ENCODE results near the gene KRTAP3-2. TPM values are rescaled to one million over a fixed set of nuclear protein-coding genes. Genes with fewer than 3 reads are reported as not detected.

KRTAP3-2 gene
- total RNA-seq, 1 experiment from 2014 or later = not detected

- TF ChIP-seq, protein P1, sequence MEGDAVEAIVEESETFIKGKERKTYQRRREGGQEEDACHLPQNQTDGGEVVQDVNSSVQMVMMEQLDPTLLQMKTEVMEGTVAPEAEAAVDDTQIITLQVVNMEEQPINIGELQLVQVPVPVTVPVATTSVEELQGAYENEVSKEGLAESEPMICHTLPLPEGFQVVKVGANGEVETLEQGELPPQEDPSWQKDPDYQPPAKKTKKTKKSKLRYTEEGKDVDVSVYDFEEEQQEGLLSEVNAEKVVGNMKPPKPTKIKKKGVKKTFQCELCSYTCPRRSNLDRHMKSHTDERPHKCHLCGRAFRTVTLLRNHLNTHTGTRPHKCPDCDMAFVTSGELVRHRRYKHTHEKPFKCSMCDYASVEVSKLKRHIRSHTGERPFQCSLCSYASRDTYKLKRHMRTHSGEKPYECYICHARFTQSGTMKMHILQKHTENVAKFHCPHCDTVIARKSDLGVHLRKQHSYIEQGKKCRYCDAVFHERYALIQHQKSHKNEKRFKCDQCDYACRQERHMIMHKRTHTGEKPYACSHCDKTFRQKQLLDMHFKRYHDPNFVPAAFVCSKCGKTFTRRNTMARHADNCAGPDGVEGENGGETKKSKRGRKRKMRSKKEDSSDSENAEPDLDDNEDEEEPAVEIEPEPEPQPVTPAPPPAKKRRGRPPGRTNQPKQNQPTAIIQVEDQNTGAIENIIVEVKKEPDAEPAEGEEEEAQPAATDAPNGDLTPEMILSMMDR (conservative IDR thresholded peaks at IDR 0.05) = no peak
- Histone ChIP-seq H3K79me2 (ENCODE audit: insufficient read depth, low read length) (no peaks in the 10 kb centered on the region), H2AK5ac (ENCODE audit: insufficient read length, low read length) (no peak overlapping the region), H3K9me3 (ENCODE audit: control insufficient read depth, low read depth, low read length) (no peaks in the 10 kb centered on the region), H2BK12ac (ENCODE audit: insufficient read length, low read depth, low read length) (no peak overlapping the region), H4K91ac (ENCODE audit: insufficient read length, low read depth, low read length) (no peak overlapping the region), H2BK120ac (ENCODE audit: low read depth, low read length, poor library complexity, severe bottlenecking) (no peak overlapping the region), H3K14ac (ENCODE audit: insufficient read depth, low read length) (no peak overlapping the region), H3K23me2 (ENCODE audit: insufficient read length, low read depth, low read length, poor library complexity, severe bottlenecking) (no peaks in the 10 kb centered on the region), H3K4ac (ENCODE audit: low read depth, low read length) (no peak overlapping the region), H3K4me2 (ENCODE audit: insufficient read depth, insufficient read length, low read length) (no peak overlapping the region), H3K9ac (ENCODE audit: extremely low read depth, insufficient read length, low read length) (no peak overlapping the region), H3K18ac (ENCODE audit: insufficient read length, low read depth, low read length) (no peak overlapping the region), H3K4me1 (ENCODE audit: insufficient read depth, low read length) (no peaks in the 10 kb centered on the region; the same call in 1 of the 2 replicates), H3K79me1 (ENCODE audit: insufficient read depth, low read depth, low read length, poor library complexity, severe bottlenecking) (no peaks in the 10 kb centered on the region), H4K5ac (ENCODE audit: insufficient read length, low read depth, low read length) (no peak overlapping the region), H3K23ac (ENCODE audit: insufficient read length, low read depth, low read length) (no peak overlapping the region), H4K20me1 (ENCODE audit: control insufficient read depth, insufficient read depth, insufficient read length) (no peaks in the 10 kb centered on the region), H2BK20ac (ENCODE audit: low read depth, low read length, poor library complexity, severe bottlenecking) (no peak overlapping the region), H2BK15ac (ENCODE audit: low read depth, low read length) (no peak overlapping the region), H2BK5ac (ENCODE audit: insufficient read length, low read length) (no peak overlapping the region), H2AFZ (ENCODE audit: low read length) (no peak overlapping the region), H3K27me3 (ENCODE audit: insufficient read depth, low read length) (no peaks in the 10 kb centered on the region), H3K56ac (ENCODE audit: insufficient read length, low read depth, low read length) (no peak overlapping the region), H3K27ac (ENCODE audit: insufficient read length, low read depth, low read length) (no peak overlapping the region), H3T11ph (ENCODE audit: low read length) (no peak overlapping the region), H4K8ac (replicated peaks; ENCODE audit: insufficient read length, low read depth, low read length) (no peak overlapping the region)
- Mint-ChIP-seq H3K4me3 (no peak overlapping the region), H3K27me3 (ENCODE audit: low read depth) (no peaks in the 10 kb centered on the region), H3K36me3 (ENCODE audit: insufficient read depth in 1 of 3, low read depth in 3 of 3) (no peaks in the 10 kb centered on the region), H3K9me3 (no peaks in the 10 kb centered on the region), H3K4me1 (peaks cover 16 to 17% of the 10 kb centered on the region in 2 experiments), H3K27ac (no peak overlapping the region)
- DNase-seq = no peak
- no CpG with 5 or more reads among the region's 1 CpG for WGBS (ENCODE audit: extremely low coverage, insufficient read length, low lambda C conversion rate)
These were observed 13.9 kb upstream of the KRTAP3-2 start for GRCh38 chr17:41013606-41014005.
